GM12878 (cell line): ENCODE results near the gene HAP1. TPM values are rescaled to one million over a fixed set of nuclear protein-coding genes. Genes with fewer than 3 reads are reported as not detected.

ENCODE experiments used
- ATAC-seq: fragments of 200-7000 bp; cut with Tn5 transposase; 3 replicates; pipeline ENCODE4 v1.9.1; 2020; ENCODE audit warnings: mild to moderate bottlenecking, moderate library complexity
- BruUV-seq: library from RNA; stranded (reverse); fragments of 400-500 nt; replicated peaks from 2 replicates; lab custom pipeline; 2021; lab: Mats Ljungman, UMichigan
- CTCF ChIA-PET: fragments of 300-600 bp; sonication (Branson Sonifier 250); formaldehyde crosslinking; extraction: SDS; loops from one replicate; lab custom pipeline; 2021; ENCODE audit warnings: inconsistent platforms; lab: Yijun Ruan, JAX
- POLR2A ChIA-PET: fragments of 350-600 bp; formaldehyde crosslinking; extraction: SDS; loops from one replicate; lab custom pipeline; 2021; ENCODE audit warnings: inconsistent platforms; lab: Charles Lee
- RAD21 ChIA-PET: fragments of 300-600 bp; sonication (Branson Sonifier 250); formaldehyde crosslinking; loops from one replicate; lab custom pipeline; 2023; ENCODE audit warnings: antibody characterized with exemption; ENCODE audit not compliant: unreplicated experiment; lab: Charles Lee
- SMC1A ChIA-PET: fragments of 300-600 bp; sonication (Branson Sonifier 250); formaldehyde crosslinking; loops from one replicate; lab custom pipeline; 2023; ENCODE audit not compliant: unreplicated experiment, uncharacterized antibody; lab: Charles Lee
- DNase-seq: peaks from one replicate; pipeline ENCODE4 v3.0.0-alpha.2; 2011; ENCODE audit warnings: low read depth, low spot score
- FAIRE-seq: peaks from 3 replicates; lab custom pipeline; 2011; peaks lifted over from hg19 to GRCh38; lab: Jason Lieb, UNC
- H2AFZ ChIP-seq: 2 replicates; pipeline ENCODE4 v1.6.0; 2011; ENCODE audit warnings: low read depth, low read length, control low read depth; ENCODE audit not compliant: control insufficient read depth
- H3K27ac ChIP-seq: 2 replicates; pipeline ENCODE4 v1.5.1; 2011; ENCODE audit warnings: control low read depth; ENCODE audit not compliant: control insufficient read depth, insufficient read depth
- H3K27me3 ChIP-seq, 2 experiments: replicated peaks in 1 of 2; 2 replicates each; pipeline versions ENCODE4 v1.6.0 to v1.6.1; 2011; ENCODE audit warnings: low read length in 1 of 2; ENCODE audit not compliant: control insufficient read depth in 2 of 2, insufficient read depth in 2 of 2
- H3K36me3 ChIP-seq, 2 experiments: 2 replicates each; pipeline ENCODE4 v1.5.1; 2011; ENCODE audit warnings: low read length in 1 of 2; ENCODE audit not compliant: control insufficient read depth in 2 of 2, insufficient read depth in 2 of 2
- H3K4me1 ChIP-seq: 2 replicates; pipeline ENCODE4 v1.6.1; 2011; ENCODE audit warnings: mild to moderate bottlenecking, low read length, moderate library complexity, mixed read lengths; ENCODE audit not compliant: control insufficient read depth, insufficient read depth
- H3K4me2 ChIP-seq: 2 replicates; pipeline ENCODE4 v1.6.0; 2011; ENCODE audit warnings: control low read depth; ENCODE audit not compliant: control insufficient read depth, insufficient read depth
- H3K4me3 ChIP-seq: fragments of 200-600 bp; sonication (generic); 2 replicates; pipeline ENCODE4 v1.5.1; 2016
- H3K79me2 ChIP-seq: 2 replicates; pipeline ENCODE4 v1.6.0; 2011; ENCODE audit warnings: low read length; ENCODE audit not compliant: control insufficient read depth, insufficient read depth
- H3K9ac ChIP-seq: 2 replicates; pipeline ENCODE4 v1.8.0; 2011; ENCODE audit warnings: low read length, control low read depth, mixed read lengths; ENCODE audit not compliant: control insufficient read depth, insufficient read depth
- H3K9me3 ChIP-seq: replicated peaks from 3 replicates; pipeline ENCODE4 v1.5.1; 2011; ENCODE audit warnings: mild to moderate bottlenecking, low read length; ENCODE audit not compliant: control insufficient read depth, insufficient read depth
- H4K20me1 ChIP-seq: 2 replicates; pipeline ENCODE4 v1.6.0; 2011; ENCODE audit not compliant: control insufficient read depth, insufficient read depth
- CHD1 ChIP-seq: IDR thresholded peaks from 2 replicates; pipeline ENCODE4 v1.6.1; 2012; ENCODE audit warnings: low read depth, low read length, improper control_type of control experiment
- EED ChIP-seq: sonication (generic); IDR thresholded peaks from 2 replicates; pipeline ENCODE4 v1.6.1; 2016; ENCODE audit warnings: antibody characterized with exemption, low read depth
- ESRRA ChIP-seq: IDR thresholded peaks from 2 replicates; pipeline ENCODE4 v1.6.1; 2012; ENCODE audit warnings: mild to moderate bottlenecking, low read length, improper control_type of control experiment
- ETV6 ChIP-seq, 2 experiments: fragments of 450-650 bp in 1 of 2; IDR thresholded peaks in 1 of 2; conservative IDR thresholded peaks in 1 of 2; 2 replicates each; pipeline ENCODE4 v1.6.1; 2014; ENCODE audit warnings: antibody characterized with exemption in 1 of 2, borderline replicate concordance in 1 of 2, low read depth in 1 of 2, mild to moderate bottlenecking in 1 of 2, moderate library complexity in 1 of 2
- MEF2A ChIP-seq: IDR thresholded peaks from 2 replicates; pipeline ENCODE4 v1.6.1; 2011; ENCODE audit warnings: low read depth, mild to moderate bottlenecking, low read length, moderate library complexity; ENCODE audit not compliant: insufficient read depth
- MTA2 ChIP-seq: fragments of 450-650 bp; IDR thresholded peaks from 2 replicates; pipeline ENCODE4 v1.6.1; 2016; ENCODE audit warnings: low read depth, mild to moderate bottlenecking, moderate library complexity
- MYB ChIP-seq: fragments of 150-350 bp; IDR thresholded peaks from 2 replicates; pipeline ENCODE4 v1.6.1; 2014; ENCODE audit warnings: mild to moderate bottlenecking, low read depth, low read length, borderline replicate concordance
- PAX5 ChIP-seq: IDR thresholded peaks from 2 replicates; pipeline ENCODE4 v1.6.1; 2011; ENCODE audit warnings: low read depth, low read length, borderline replicate concordance
- STAT3 ChIP-seq: IDR thresholded peaks from 2 replicates; pipeline ENCODE4 v1.6.1; 2011; ENCODE audit warnings: low read depth, low read length, improper control_type of control experiment
- SUPT20H ChIP-seq: IDR thresholded peaks from 2 replicates; pipeline ENCODE4 v1.6.1; 2011; ENCODE audit warnings: low read depth, mild to moderate bottlenecking, low read length, moderate library complexity, borderline replicate concordance; ENCODE audit not compliant: control insufficient read depth
- TBL1XR1 ChIP-seq: IDR thresholded peaks from 2 replicates; pipeline ENCODE4 v1.6.1; 2012; ENCODE audit warnings: low read depth, low read length, improper control_type of control experiment
- ZBTB4 ChIP-seq: fragments of 450-650 bp; formaldehyde crosslinking; IDR thresholded peaks from 2 replicates; pipeline ENCODE4 v1.4.0; 2022; ENCODE audit warnings: mild to moderate bottlenecking, moderate library complexity
- ZNF24 ChIP-seq: fragments of 450-650 bp; IDR thresholded peaks from 2 replicates; pipeline ENCODE4 v1.6.1; 2017; ENCODE audit warnings: antibody characterized with exemption, mild to moderate bottlenecking
- ZNF687 ChIP-seq: fragments of 450-650 bp; IDR thresholded peaks from 2 replicates; pipeline ENCODE4 v1.6.1; 2017; ENCODE audit warnings: mild to moderate bottlenecking, moderate library complexity
- WGBS: methylation state at CpG from one replicate; pipeline ENCODE4 v1.1.6; 2016; ENCODE audit warnings: low lambda C conversion rate; ENCODE audit not compliant: insufficient replicate concordance, insufficient coverage; ENCODE audit errors: missing lambda C conversion rate; 5-methylcytosine and 5-hydroxymethylcytosine counted together
- in situ Hi-C: fragments of 300-500 bp; cut with MboI; formaldehyde crosslinking; loops from 9 replicates; pipeline ENCODE4 v1.14.3; 2018; ENCODE audit warnings: mixed read lengths
- intact Hi-C: fragments of 100-400 bp; cut with micrococcal nuclease; formaldehyde crosslinking; loops from one replicate; pipeline ENCODE4 v1.14.2; 2022; ENCODE audit not compliant: unreplicated experiment
- polyA plus RNA-seq, 11 experiments: library from polyadenylated mRNA; depleted of rRNA in 4 of 11; unstranded in 6 of 11; stranded (reverse) in 5 of 11; fragments of >200 nt; fragmentation: Nextera tagmentation in 4 of 11; fragmentation: Illumina TruSeq in 1 of 11; extraction: Ambion mirVana in 4 of 11; extraction: Trizol in 1 of 11; gene quantifications; 1 replicate in 1 of 11; 2 replicates in 10 of 11; pipeline versions ENCODE4 v1.2.1 to v1.2.3, GENCODE V29; 2011 to 2016; ENCODE audit warnings: inconsistent platforms in 2 of 11, missing spikeins in 2 of 11, low read depth in 1 of 11
- total RNA-seq, 4 experiments: library from RNA; depleted of rRNA in 3 of 4; stranded (reverse); fragments of >200 nt in 3 of 4; fragmentation: Illumina TruSeq in 1 of 4; extraction: Trizol in 1 of 4; gene quantifications; 2 replicates each; pipeline versions ENCODE4 v1.2.1 to v1.2.3, GENCODE V29; 2013 to 2021
- TF ChIP-seq, protein P1 (sequence below): IDR thresholded peaks from 2 replicates; pipeline ENCODE4 v1.6.1; 2012; ENCODE audit warnings: low read depth, low read length, improper control_type of control experiment
- TF ChIP-seq, protein P2 (sequence below): IDR thresholded peaks from 2 replicates; pipeline ENCODE4 v1.6.1; 2012; ENCODE audit warnings: low read length, inconsistent platforms

Gene HAP1
- total and polyA plus RNA-seq, 10 of the 15 experiments (the other 5 are each of a cell fraction or from before 2014, with no cell fraction given) = not detected

- no TSS peak for BruUV-seq
- no peaks in the 10 kb centered on the region for H3K36me3 ChIP-seq
- no peaks in the 10 kb centered on the region for H3K9me3 ChIP-seq
- no peak overlapping the region for H2AFZ ChIP-seq
- no peak overlapping the region for H3K4me3 ChIP-seq
- no peaks in the 10 kb centered on the region for H3K79me2 ChIP-seq
- RAD21 ChIA-PET = no interaction called here
- DNase-seq = no peak
- ATAC-seq = no peak
- POLR2A ChIA-PET = no interaction called here
- H3K27me3 ChIP-seq = no peaks in the 10 kb centered on the region; a peak in 1 of 4 replicates
- in situ Hi-C loops (no loop called here), intact Hi-C loops (no loop called here)
- no peak overlapping the region for H3K4me2 ChIP-seq
- WGBS = 64% methylated on average over 8 of the region's 8 CpGs
- no peaks in the 10 kb centered on the region for H3K4me1 ChIP-seq
- TF ChIP-seq EED (no peak), CHD1 (no peak), MEF2A (no peak), TBL1XR1 (no peak), ZNF687 (no peak), MTA2 (no peak), STAT3 (no peak), ESRRA (no peak), SUPT20H (no peak), MYB (no peak), PAX5 (no peak), ZBTB4 (CRISPR knock-in tag) (no peak), ZNF24 (no peak), ETV6 (conservative IDR thresholded peaks at IDR 0.05 in 1 of 2, IDR thresholded peaks at IDR 0.05 in 1 of 2; ENCODE audit: borderline replicate concordance in 1 of 2, low read depth in 1 of 2) (no peak)
- TF ChIP-seq, protein P1, sequence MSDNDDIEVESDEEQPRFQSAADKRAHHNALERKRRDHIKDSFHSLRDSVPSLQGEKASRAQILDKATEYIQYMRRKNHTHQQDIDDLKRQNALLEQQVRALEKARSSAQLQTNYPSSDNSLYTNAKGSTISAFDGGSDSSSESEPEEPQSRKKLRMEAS = no peak
- TF ChIP-seq, protein P2, sequence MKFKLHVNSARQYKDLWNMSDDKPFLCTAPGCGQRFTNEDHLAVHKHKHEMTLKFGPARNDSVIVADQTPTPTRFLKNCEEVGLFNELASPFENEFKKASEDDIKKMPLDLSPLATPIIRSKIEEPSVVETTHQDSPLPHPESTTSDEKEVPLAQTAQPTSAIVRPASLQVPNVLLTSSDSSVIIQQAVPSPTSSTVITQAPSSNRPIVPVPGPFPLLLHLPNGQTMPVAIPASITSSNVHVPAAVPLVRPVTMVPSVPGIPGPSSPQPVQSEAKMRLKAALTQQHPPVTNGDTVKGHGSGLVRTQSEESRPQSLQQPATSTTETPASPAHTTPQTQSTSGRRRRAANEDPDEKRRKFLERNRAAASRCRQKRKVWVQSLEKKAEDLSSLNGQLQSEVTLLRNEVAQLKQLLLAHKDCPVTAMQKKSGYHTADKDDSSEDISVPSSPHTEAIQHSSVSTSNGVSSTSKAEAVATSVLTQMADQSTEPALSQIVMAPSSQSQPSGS = no peak
- SMC1A ChIA-PET = no interaction called here
- CTCF ChIA-PET = no interaction called here
- no peaks in the 10 kb centered on the region for H4K20me1 ChIP-seq
- H3K9ac ChIP-seq = no peak overlapping the region
- no peak overlapping the region for H3K27ac ChIP-seq
- FAIRE-seq = no peak
These were observed 31.7 kb downstream of the HAP1 start for GRCh38 chr17:41702712-41703111.
